ENCODE measurements around the gene BLOC1S3.

- TF ChIP-seq, protein P1, sequence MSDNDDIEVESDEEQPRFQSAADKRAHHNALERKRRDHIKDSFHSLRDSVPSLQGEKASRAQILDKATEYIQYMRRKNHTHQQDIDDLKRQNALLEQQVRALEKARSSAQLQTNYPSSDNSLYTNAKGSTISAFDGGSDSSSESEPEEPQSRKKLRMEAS (IDR thresholded peaks at IDR 0.05; ENCODE audit: low read depth, low read length): no peak
- TF ChIP-seq, protein P2, sequence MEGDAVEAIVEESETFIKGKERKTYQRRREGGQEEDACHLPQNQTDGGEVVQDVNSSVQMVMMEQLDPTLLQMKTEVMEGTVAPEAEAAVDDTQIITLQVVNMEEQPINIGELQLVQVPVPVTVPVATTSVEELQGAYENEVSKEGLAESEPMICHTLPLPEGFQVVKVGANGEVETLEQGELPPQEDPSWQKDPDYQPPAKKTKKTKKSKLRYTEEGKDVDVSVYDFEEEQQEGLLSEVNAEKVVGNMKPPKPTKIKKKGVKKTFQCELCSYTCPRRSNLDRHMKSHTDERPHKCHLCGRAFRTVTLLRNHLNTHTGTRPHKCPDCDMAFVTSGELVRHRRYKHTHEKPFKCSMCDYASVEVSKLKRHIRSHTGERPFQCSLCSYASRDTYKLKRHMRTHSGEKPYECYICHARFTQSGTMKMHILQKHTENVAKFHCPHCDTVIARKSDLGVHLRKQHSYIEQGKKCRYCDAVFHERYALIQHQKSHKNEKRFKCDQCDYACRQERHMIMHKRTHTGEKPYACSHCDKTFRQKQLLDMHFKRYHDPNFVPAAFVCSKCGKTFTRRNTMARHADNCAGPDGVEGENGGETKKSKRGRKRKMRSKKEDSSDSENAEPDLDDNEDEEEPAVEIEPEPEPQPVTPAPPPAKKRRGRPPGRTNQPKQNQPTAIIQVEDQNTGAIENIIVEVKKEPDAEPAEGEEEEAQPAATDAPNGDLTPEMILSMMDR (IDR thresholded peaks at IDR 0.05; ENCODE audit: low read depth, low read length): no peak
- no peak for TF ChIP-seq POLR2A (IDR thresholded peaks at IDR 0.05; ENCODE audit: extremely low read depth, insufficient read length)
Observed at GRCh38 chr19:45171211-45171623, 7.4 kb upstream of the BLOC1S3 start.

Data from NB4 (cell line).